C1 segment of cervical spinal cord (tissue), 14 donors: ENCODE measurements around the gene ZFHX2.
A peak's percentile ranks its signal among the peaks of the same experiment; 100 is the strongest.
"Not testable (repeated sequence)": the region's sequence is repeated elsewhere in the genome, so short reads cannot be mapped to it uniquely, and the experiment has no call there.

Source experiments
- DNase-seq, 14 donors: peaks; one replicate each; lab custom pipeline; 2025; lab: John Stamatoyannopoulos, UW

ZFHX2 gene

GRCh38 chr14:23542261-23542660 is 9.3 kb downstream of the ZFHX2 start:
- DNase-seq = no peak

- no peak for DNase-seq
Measured at GRCh38 chr14:23540141-23540469, 11.5 kb downstream of the ZFHX2 start.

GRCh38 chr14:23539248-23540140 is 12.1 kb downstream of the ZFHX2 start:
- DNase-seq = peak in 9 of 14 donors; percentile 22 to 70 (median 43)

GRCh38 chr14:23538785-23539184 is 12.8 kb downstream of the ZFHX2 start:
- peak in 8 of 14 donors; percentile 10 to 62 (median 34) for DNase-seq

- DNase-seq = no peak
Measured at GRCh38 chr14:23538050-23538718, 13.4 kb downstream of the ZFHX2 start.

- peak in 1 of 14 donors; percentile 61 for DNase-seq
Measured at GRCh38 chr14:23537351-23538049, 14.1 kb downstream of the ZFHX2 start.

GRCh38 chr14:23536906-23537305 is 14.7 kb downstream of the ZFHX2 start:
- not testable (repeated sequence) for DNase-seq

GRCh38 chr14:23536494-23536893 is 15.1 kb downstream of the ZFHX2 start:
- no peak for DNase-seq

- peak in 1 of 14 donors; percentile 60 for DNase-seq
Measured at GRCh38 chr14:23535943-23536342, 15.6 kb downstream of the ZFHX2 start.

GRCh38 chr14:23533652-23534435 is 17.7 kb downstream of the ZFHX2 start:
- DNase-seq = no peak

GRCh38 chr14:23532658-23533057 is 18.9 kb downstream of the ZFHX2 start:
- DNase-seq = no peak

- no peak for DNase-seq
Measured at GRCh38 chr14:23531391-23531790, 20.2 kb downstream of the ZFHX2 start.

- DNase-seq = no peak
Measured at GRCh38 chr14:23530375-23531055, 21.1 kb downstream of the ZFHX2 start.

- no peak for DNase-seq
Measured at GRCh38 chr14:23529016-23529415, 22.5 kb downstream of the ZFHX2 start.

GRCh38 chr14:23528555-23528954 is 23.0 kb downstream of the ZFHX2 start:
- peak in 1 of 14 donors; percentile 63 for DNase-seq

- DNase-seq = no peak
Measured at GRCh38 chr14:23525611-23526010, 26.0 kb downstream of the ZFHX2 start.

GRCh38 chr14:23524954-23525353 is 26.6 kb downstream of the ZFHX2 start:
- DNase-seq = no peak

- DNase-seq = no peak
Measured at GRCh38 chr14:23523229-23524016, 28.1 kb downstream of the ZFHX2 start.

GRCh38 chr14:23522643-23523198 is 28.8 kb downstream of the ZFHX2 start:
- no peak for DNase-seq
